B cell (primary cell): ENCODE measurements around the gene KSR2. TPM values are rescaled to one million over a fixed set of nuclear protein-coding genes. Genes with fewer than 3 reads are reported as not detected.

Source experiments
- ATAC-seq: fragments of 200-7000 bp; cut with Tn5 transposase; one replicate; pipeline ENCODE4 v1.10.0; 2021; ENCODE audit warnings: low read depth, mild to moderate bottlenecking, moderate number of reproducible peaks, moderate library complexity
- CTCF ChIA-PET: fragments of 350-600 bp; sonication (Branson Sonifier 250); formaldehyde crosslinking; loops from one replicate; lab custom pipeline; 2021; ENCODE audit warnings: antibody characterized with exemption, inconsistent platforms; lab: Charles Lee
- POLR2A ChIA-PET: fragments of 350-600 bp; sonication (Branson Sonifier 250); formaldehyde crosslinking; loops from one replicate; lab custom pipeline; 2021; ENCODE audit warnings: antibody characterized with exemption; lab: Charles Lee
- DNase-seq: peaks from one replicate; pipeline ENCODE4 v3.0.0; 2013
- H2AFZ ChIP-seq: 2 replicates; pipeline ENCODE4 v1.6.1; 2012; ENCODE audit warnings: mild to moderate bottlenecking, low read depth, low read length; ENCODE audit not compliant: insufficient read depth, poor library complexity, severe bottlenecking
- H3K27ac ChIP-seq, 2 donors: 1 replicate in 1 of 2; 2 replicates in 1 of 2; pipeline ENCODE4 v1.5.1; 2012 to 2013; ENCODE audit warnings: low read length in 2 of 2, mild to moderate bottlenecking in 2 of 2, moderate library complexity in 1 of 2
- H3K27me3 ChIP-seq, 4 experiments: fragments of 200-600 bp in 1 of 4; sonication (generic) in 1 of 4; replicated peaks in 1 of 4; 1 replicate in 2 of 4; 2 replicates in 2 of 4; pipeline versions ENCODE4 v1.6.1 to v1.7.0; 2013 to 2016; ENCODE audit warnings: low read length in 3 of 4, mild to moderate bottlenecking in 2 of 4, mixed read lengths in 1 of 4, moderate library complexity in 1 of 4; ENCODE audit not compliant: insufficient read depth in 4 of 4, control insufficient read depth in 3 of 4; ENCODE audit errors: control extremely low read depth in 1 of 4
- H3K36me3 ChIP-seq, 2 experiments: replicated peaks in 1 of 2; 1 replicate in 1 of 2; 2 replicates in 1 of 2; pipeline versions ENCODE4 v1.6.1 to v1.7.1; 2013; ENCODE audit warnings: low read length in 1 of 2; ENCODE audit not compliant: insufficient read depth in 2 of 2, control insufficient read depth in 1 of 2; ENCODE audit errors: control extremely low read depth in 1 of 2, extremely low read depth in 1 of 2
- H3K4me1 ChIP-seq, 2 donors: fragments of 200-600 bp in 1 of 2; sonication (generic) in 1 of 2; 1 replicate in 1 of 2; 2 replicates in 1 of 2; pipeline versions ENCODE4 v1.5.1 to v1.6.1; 2013 to 2017; ENCODE audit warnings: low read length in 2 of 2; ENCODE audit not compliant: control insufficient read depth in 2 of 2, insufficient read depth in 2 of 2
- H3K4me2 ChIP-seq: replicated peaks from 2 replicates; pipeline ENCODE3; 2012; ENCODE audit warnings: mild to moderate bottlenecking, low read depth, low read length; ENCODE audit not compliant: poor library complexity, severe bottlenecking
- H3K4me3 ChIP-seq, 5 experiments: fragments of 200-600 bp in 1 of 5; sonication (generic) in 1 of 5; 1 replicate in 3 of 5; 2 replicates in 2 of 5; pipeline versions ENCODE4 v1.5.1 to v1.7.0; 2011 to 2016; ENCODE audit warnings: low read length in 4 of 5, mild to moderate bottlenecking in 4 of 5, low read depth in 2 of 5, control low read depth in 1 of 5, moderate library complexity in 1 of 5; ENCODE audit not compliant: insufficient read depth in 1 of 5; ENCODE audit errors: control extremely low read depth in 1 of 5, extremely low read depth in 1 of 5
- H3K79me2 ChIP-seq: fragments of 200-600 bp; sonication (generic); one replicate; pipeline ENCODE4 v1.6.0; 2016; ENCODE audit warnings: low read length; ENCODE audit not compliant: control insufficient read depth, insufficient read depth
- H3K9ac ChIP-seq: fragments of 200-600 bp; sonication (generic); 2 replicates; pipeline ENCODE4 v1.6.1; 2017; ENCODE audit warnings: mild to moderate bottlenecking, low read length, moderate library complexity
- H3K9me3 ChIP-seq, 3 donors: one replicate each; pipeline versions ENCODE4 v1.6.1 to v1.7.1; 2013; ENCODE audit warnings: low read length in 2 of 3; ENCODE audit not compliant: control insufficient read depth in 2 of 3, insufficient read depth in 1 of 3; ENCODE audit errors: control extremely low read depth in 1 of 3
- H4K20me1 ChIP-seq: 2 replicates; pipeline ENCODE4 v1.6.0; 2012; ENCODE audit warnings: mild to moderate bottlenecking, low read length; ENCODE audit not compliant: insufficient read depth, control insufficient read depth, poor library complexity, severe bottlenecking
- H3K27ac Mint-ChIP-seq: one replicate; pipeline ENCODE4 v1.8.0; 2021; ENCODE audit warnings: mixed read lengths
- H3K27me3 Mint-ChIP-seq: one replicate; pipeline ENCODE4 v1.8.0; 2021; ENCODE audit warnings: mixed read lengths
- H3K4me1 Mint-ChIP-seq: one replicate; pipeline ENCODE4 v1.8.0; 2021; ENCODE audit warnings: mixed read lengths
- H3K4me3 Mint-ChIP-seq: one replicate; pipeline ENCODE4 v1.8.0; 2021; ENCODE audit warnings: mixed read lengths
- H3K9me3 Mint-ChIP-seq: one replicate; pipeline ENCODE4 v1.8.0; 2022; ENCODE audit warnings: mixed read lengths; ENCODE audit not compliant: insufficient read depth
- CTCF ChIP-seq: fragments of 200-600 bp; IDR thresholded peaks from one replicate; pipeline ENCODE4 v1.8.0; 2022; ENCODE audit warnings: antibody characterized with exemption, mild to moderate bottlenecking
- EZH2 ChIP-seq: IDR thresholded peaks from 2 replicates; pipeline ENCODE4 v1.6.1; 2012; ENCODE audit warnings: borderline replicate concordance, low read depth, mild to moderate bottlenecking, moderate library complexity, low read length; ENCODE audit not compliant: insufficient read depth, poor library complexity, severe bottlenecking
- WGBS: methylation state at CpG from one replicate; pipeline ENCODE4 v1.1.5; 2013; ENCODE audit warnings: missing lambda C conversion rate; ENCODE audit not compliant: insufficient coverage; 5-methylcytosine and 5-hydroxymethylcytosine counted together
- intact Hi-C: fragments of 100-400 bp; cut with micrococcal nuclease; formaldehyde crosslinking; loops from one replicate; pipeline ENCODE4 v1.10.0; 2022
- polyA plus RNA-seq: library from polyadenylated mRNA; depleted of rRNA; stranded (reverse); fragments of >200 nt; gene quantifications from 2 replicates; pipeline ENCODE4 v1.2.3, GENCODE V29; 2012
- total RNA-seq, 2 donors: library from RNA; stranded (reverse); fragments of 120-200 nt in 1 of 2; gene quantifications; 1 replicate in 1 of 2; 2 replicates in 1 of 2; pipeline versions ENCODE4 v1.2.3 to v1.2.4, GENCODE V29; 2013 to 2022

The KSR2 gene
- total and polyA plus RNA-seq, 2 donors (not counting 1 experiment from before 2014, with no cell fraction given) = not detected

- Mint-ChIP-seq H3K9me3 (no peaks in the 10 kb centered on the region), H3K27me3 (peaks cover 23% of the 10 kb centered on the region), H3K4me3 (no peak overlapping the region), H3K4me1 (no peaks in the 10 kb centered on the region), H3K27ac (no peak overlapping the region)
- WGBS = no CpG with 5 or more reads among the region's 3 CpGs
- no peak overlapping the region for H3K9ac ChIP-seq
- DNase-seq (no peak), ATAC-seq (no peak)
- no peaks in the 10 kb centered on the region for H3K36me3 ChIP-seq
- no peak overlapping the region for H3K4me2 ChIP-seq
- TF ChIP-seq CTCF (no peak), EZH2 (no peak)
- POLR2A ChIA-PET = no interaction called here
- no peaks in the 10 kb centered on the region for H4K20me1 ChIP-seq
- peaks cover 0 to 3% (median under 1%) of the 10 kb centered on the region in 4 experiments for H3K27me3 ChIP-seq
- no peaks in the 10 kb centered on the region for H3K79me2 ChIP-seq
- CTCF ChIA-PET = interaction anchor here (0.6 to 1.4 kb wide), 2 partner anchors 41 to 1703 kb away, joined by 4 read pairs; no protein-coding TSS in a partner anchor
- H3K9me3 ChIP-seq = no peaks in the 10 kb centered on the region
- no peak overlapping the region for H3K4me3 ChIP-seq
- intact Hi-C loops = no loop called here
- no peak overlapping the region for H2AFZ ChIP-seq
- H3K4me1 ChIP-seq = no peaks in the 10 kb centered on the region
- no peak overlapping the region for H3K27ac ChIP-seq
Measured at GRCh38 chr12:117809509-117809908, 159.3 kb downstream of the KSR2 start.

GRCh38 chr12:117807946-117808345 is 160.8 kb downstream of the KSR2 start:
- Histone ChIP-seq H3K4me3 (no peak overlapping the region), H3K36me3 (no peaks in the 10 kb centered on the region), H3K27ac (no peak overlapping the region), H3K27me3 (peaks cover 0 to 3% (median under 1%) of the 10 kb centered on the region in 4 experiments), H3K9me3 (no peaks in the 10 kb centered on the region), H2AFZ (no peak overlapping the region), H3K9ac (no peak overlapping the region), H3K4me1 (no peaks in the 10 kb centered on the region), H3K79me2 (no peaks in the 10 kb centered on the region), H4K20me1 (no peaks in the 10 kb centered on the region), H3K4me2 (no peak overlapping the region)
- Mint-ChIP-seq H3K27me3 (peaks cover 18% of the 10 kb centered on the region), H3K9me3 (no peaks in the 10 kb centered on the region), H3K4me1 (no peaks in the 10 kb centered on the region), H3K4me3 (no peak overlapping the region), H3K27ac (no peak overlapping the region)
- ATAC-seq (no peak), DNase-seq (no peak)
- CTCF ChIA-PET = no interaction called here
- 13% methylated on average over 1 of the region's 2 CpGs for WGBS
- POLR2A ChIA-PET = no interaction called here
- TF ChIP-seq CTCF (no peak), EZH2 (no peak)
- intact Hi-C loops = no loop called here
